Limb (tissue), 2 donors: ENCODE results near the gene ABHD12B.

ENCODE experiments used
- DNase-seq, 2 donors: peaks; one replicate each; pipeline ENCODE4 v3.0.0-alpha.2; 2016; ENCODE audit errors: extremely low spot score in 2 of 2

ABHD12B gene

GRCh38 chr14:50839048-50839447 is 32.8 kb upstream of the ABHD12B start:
- DNase-seq, result no peak

GRCh38 chr14:50839691-50840090 is 32.2 kb upstream of the ABHD12B start:
- no peak for DNase-seq

GRCh38 chr14:50844391-50844790 is 27.5 kb upstream of the ABHD12B start:
- DNase-seq, result no peak

- no peak for DNase-seq
Observed at GRCh38 chr14:50845166-50845565, 26.7 kb upstream of the ABHD12B start.

- DNase-seq, result no peak
Observed at GRCh38 chr14:50846226-50846880, 25.5 kb upstream of the ABHD12B start.

GRCh38 chr14:50853891-50854290 is 18.0 kb upstream of the ABHD12B start:
- no peak for DNase-seq

- DNase-seq, result no peak
Observed at GRCh38 chr14:50854521-50854920, 17.3 kb upstream of the ABHD12B start.

- no peak for DNase-seq
Observed at GRCh38 chr14:50855558-50855957, 16.3 kb upstream of the ABHD12B start.

- DNase-seq, result no peak
Observed at GRCh38 chr14:50856660-50857059, 15.2 kb upstream of the ABHD12B start.

- no peak for DNase-seq
Observed at GRCh38 chr14:50859296-50859624, 12.6 kb upstream of the ABHD12B start.

- peak; percentile 87 to 91 for DNase-seq
Observed at GRCh38 chr14:50860478-50861086, 11.3 kb upstream of the ABHD12B start.

GRCh38 chr14:50862036-50862570 is 9.8 kb upstream of the ABHD12B start:
- DNase-seq, result no peak

GRCh38 chr14:50864237-50864636 is 7.6 kb upstream of the ABHD12B start:
- no peak for DNase-seq

GRCh38 chr14:50864946-50865345 is 6.9 kb upstream of the ABHD12B start:
- DNase-seq, result no peak

GRCh38 chr14:50865391-50866076 is 6.3 kb upstream of the ABHD12B start:
- no peak for DNase-seq

- DNase-seq, result no peak
Observed at GRCh38 chr14:50871228-50871627, 625 bp upstream of the ABHD12B start.

- no peak for DNase-seq
Observed at GRCh38 chr14:50874757-50875156, 2.9 kb downstream of the ABHD12B start.

GRCh38 chr14:50875359-50876070 is 3.7 kb downstream of the ABHD12B start:
- no peak for DNase-seq

GRCh38 chr14:50882932-50883826 is 11.3 kb downstream of the ABHD12B start:
- DNase-seq, result no peak

- no peak for DNase-seq
Observed at GRCh38 chr14:50883827-50884197, 12.0 kb downstream of the ABHD12B start.

- no peak for DNase-seq
Observed at GRCh38 chr14:50887476-50887875, 15.6 kb downstream of the ABHD12B start.
